Uterus (tissue), 4 donors: ENCODE data around the gene FILIP1L. TPM values are rescaled to one million over a fixed set of nuclear protein-coding genes. Genes with fewer than 3 reads are reported as not detected.
A peak's percentile ranks its signal among the peaks of the same experiment; 100 is the strongest.

Experiments
- DNase-seq, 2 donors: peaks; one replicate each; pipeline ENCODE4 v3.0.0-alpha.2; 2019 to 2020
- H3K27ac ChIP-seq, 2 donors: fragments of 200-600 bp; sonication (generic); 1 replicate in 1 of 2; 2 replicates in 1 of 2; pipeline ENCODE4 v1.5.1; 2016 to 2018
- H3K27me3 ChIP-seq, 2 donors: fragments of 200-600 bp; sonication (generic); one replicate each; pipeline ENCODE4 v1.5.1; 2018 to 2019; ENCODE audit warnings: control low read depth in 1 of 2
- H3K36me3 ChIP-seq, 2 donors: fragments of 200-600 bp; sonication (generic); one replicate each; pipeline ENCODE4 v1.5.1; 2019; ENCODE audit warnings: control low read depth in 1 of 2
- H3K4me1 ChIP-seq, 2 donors: fragments of 200-600 bp; sonication (generic); one replicate each; pipeline ENCODE4 v1.5.1; 2018 to 2019; ENCODE audit warnings: control low read depth in 1 of 2
- H3K4me3 ChIP-seq, 2 donors: fragments of 200-600 bp; sonication (generic); 1 replicate in 1 of 2; 2 replicates in 1 of 2; pipeline ENCODE4 v1.5.1; 2018 to 2019; ENCODE audit warnings: mild to moderate bottlenecking in 1 of 2
- H3K9me3 ChIP-seq, 2 donors: fragments of 200-600 bp; sonication (generic); one replicate each; pipeline ENCODE4 v1.5.1; 2019; ENCODE audit warnings: control low read depth in 1 of 2
- CTCF ChIP-seq, 4 experiments: fragments of 200-600 bp in 2 of 4; fragments of 450-650 bp in 2 of 4; sonication (generic) in 2 of 4; IDR thresholded peaks; one replicate each; pipeline ENCODE4 v1.5.1; 2016 to 2019; ENCODE audit warnings: antibody characterized with exemption in 4 of 4, mild to moderate bottlenecking in 2 of 4, moderate library complexity in 1 of 4
- POLR2A ChIP-seq, 2 donors: fragments of 450-650 bp; IDR thresholded peaks; one replicate each; pipeline ENCODE4 v1.6.1; 2016; ENCODE audit warnings: antibody characterized with exemption in 2 of 2, mild to moderate bottlenecking in 1 of 2, moderate library complexity in 1 of 2
- intact Hi-C: fragments of 100-400 bp; cut with DNase I; formaldehyde crosslinking; loops from one replicate; pipeline ENCODE4 v1.15.1; 2023; ENCODE audit warnings: low total_unique reads
- total RNA-seq, 4 donors: library from RNA; depleted of rRNA in 3 of 4; stranded (reverse); fragments of >200 nt in 3 of 4; gene quantifications; one replicate each; pipeline versions ENCODE4 v1.1.0 to v1.2.4, GENCODE V29; 2014 to 2023
- donor health status: DM: yes; HTN: yes; CAD: no.

The FILIP1L gene
- total RNA-seq, 4 donors from 2014 or later, result 48.5 to 99.1 (median 66.3) TPM

DNA sequence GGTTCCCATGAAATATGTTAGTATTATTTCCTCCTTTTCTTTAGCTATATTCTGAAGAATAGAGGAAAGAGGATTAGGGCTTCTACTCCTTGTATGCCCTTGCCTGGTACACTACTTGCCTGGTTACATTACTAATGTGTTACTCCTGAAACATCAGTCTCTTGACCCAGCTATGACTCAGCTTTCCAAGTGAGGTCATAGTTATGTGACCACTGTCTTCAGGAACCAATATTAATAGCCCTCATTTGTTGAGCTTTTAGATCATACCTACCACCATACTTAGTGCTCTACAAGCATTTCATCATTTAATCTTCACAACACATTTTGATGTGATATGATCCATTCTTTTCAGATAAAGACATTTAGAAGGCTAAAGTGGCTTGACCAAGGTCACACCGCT, 236.3 kb downstream of the FILIP1L start:
- no peak for TF ChIP-seq CTCF (IDR thresholded peaks at IDR 0.05)
- peak in 1 of 2 donors; percentile 25 for TF ChIP-seq POLR2A (IDR thresholded peaks at IDR 0.05)
- Histone ChIP-seq H3K27me3 (no peaks in the 10 kb centered on the region), H3K9me3 (no peaks in the 10 kb centered on the region), H3K27ac (peak overlapping the region; percentile 95 to 98), H3K4me3 (no peak overlapping the region), H3K4me1 (no peaks in the 10 kb centered on the region), H3K36me3 (no peaks in the 10 kb centered on the region)
- intact Hi-C loops, result no loop called here
- peak in 1 of 2 donors; percentile 36 for DNase-seq

DNA sequence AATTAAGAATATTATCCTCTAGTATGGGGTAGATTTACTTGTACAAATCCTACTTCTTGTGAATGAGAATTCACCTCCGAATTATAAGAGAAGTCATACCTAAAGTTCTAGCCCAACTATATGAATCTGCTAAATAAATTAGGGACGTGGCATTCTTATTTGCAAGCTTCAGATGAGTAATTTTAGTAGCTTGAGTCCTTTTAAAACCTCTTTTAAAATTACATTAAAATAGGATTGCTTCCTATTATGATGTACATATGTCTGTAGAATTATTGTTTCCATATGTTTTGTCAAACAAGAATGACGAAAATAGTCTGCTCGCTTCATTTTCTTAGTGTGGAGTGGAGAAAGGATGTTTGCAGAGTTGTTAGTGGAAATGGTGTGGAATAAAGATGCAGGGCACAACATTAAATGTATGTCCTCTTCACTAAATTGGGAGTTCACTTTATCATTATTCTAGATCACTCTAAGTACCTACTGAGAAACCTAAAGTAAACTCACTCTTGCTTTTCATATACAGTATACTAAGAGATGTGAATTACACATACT, 237.2 kb downstream of the FILIP1L start:
- intact Hi-C loops, result no loop called here
- Histone ChIP-seq H3K4me3 (peak overlapping the region in 1 of 2 donors; percentile 84), H3K36me3 (no peaks in the 10 kb centered on the region), H3K4me1 (no peaks in the 10 kb centered on the region), H3K27ac (peak overlapping the region; percentile 95 to 98), H3K27me3 (no peaks in the 10 kb centered on the region), H3K9me3 (no peaks in the 10 kb centered on the region)
- TF ChIP-seq CTCF (IDR thresholded peaks at IDR 0.05), result no peak
- no peak for TF ChIP-seq POLR2A (IDR thresholded peaks at IDR 0.05)
- no peak for DNase-seq

DNA sequence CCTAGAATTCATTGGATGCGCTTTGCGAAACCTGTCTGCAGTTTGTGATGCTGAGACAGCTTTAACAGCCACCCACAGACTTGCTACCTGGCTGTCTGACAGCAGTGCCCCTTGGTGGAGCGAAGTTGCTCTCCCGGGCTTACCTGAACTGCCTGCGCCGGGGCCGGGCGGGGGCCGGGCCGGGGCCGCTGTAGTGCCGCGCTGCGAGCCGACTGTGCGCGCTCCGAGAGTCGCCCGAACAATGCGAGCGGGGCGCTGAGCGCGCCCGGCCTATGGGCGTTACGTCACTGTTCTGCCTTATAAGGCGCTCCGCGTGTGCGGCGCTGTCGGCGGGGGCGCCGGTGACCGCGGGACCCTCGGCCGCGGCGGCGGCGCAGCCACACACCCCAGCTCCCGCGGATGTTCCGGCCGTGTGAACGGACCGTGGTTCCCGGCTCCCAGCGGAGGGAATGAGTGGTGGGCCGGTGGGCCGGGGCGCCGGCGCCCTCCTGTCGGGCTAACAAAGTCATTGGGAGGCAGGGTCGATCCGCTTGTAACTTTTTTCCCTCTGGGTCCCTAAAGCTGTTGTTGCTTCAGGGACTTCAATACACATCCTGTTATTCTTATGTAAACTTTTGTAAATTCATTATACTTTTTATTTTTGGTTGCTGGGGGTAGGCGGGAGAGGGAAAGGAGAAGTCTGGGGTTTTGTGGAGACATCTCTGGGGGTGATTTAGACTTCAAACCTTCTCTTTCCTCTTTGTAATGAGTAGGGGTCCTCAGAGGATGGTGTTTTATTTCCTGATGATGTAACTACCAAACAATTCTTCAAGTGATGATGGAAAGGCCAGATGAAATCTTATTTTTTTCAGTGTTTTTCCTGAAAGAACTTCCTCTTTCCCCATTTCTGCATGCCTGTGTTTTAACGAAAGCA, 238.1 kb downstream of the FILIP1L start:
- Histone ChIP-seq H3K27me3 (no peaks in the 10 kb centered on the region), H3K36me3 (no peaks in the 10 kb centered on the region), H3K4me1 (no peaks in the 10 kb centered on the region), H3K27ac (peak overlapping the region; percentile 95 to 98), H3K9me3 (no peaks in the 10 kb centered on the region), H3K4me3 (peak overlapping the region; percentile 58 to 84)
- intact Hi-C loops, result no loop called here
- TF ChIP-seq POLR2A (IDR thresholded peaks at IDR 0.05), result peak; percentile 99
- TF ChIP-seq CTCF (IDR thresholded peaks at IDR 0.05), result peak in 2 of 4 experiments; percentile 12
- peak; percentile 83 to 86 for DNase-seq

- peak overlapping the region; percentile 58 to 84 for H3K4me3 ChIP-seq
- DNase-seq, result no peak
- H3K9me3 ChIP-seq, result no peaks in the 10 kb centered on the region
- intact Hi-C loops, result no loop called here
- peak overlapping the region; percentile 95 to 98 for H3K27ac ChIP-seq
- peaks cover 0 to 2% of the 10 kb centered on the region in 2 donors for H3K4me1 ChIP-seq
- TF ChIP-seq POLR2A (IDR thresholded peaks at IDR 0.05) (no peak), CTCF (IDR thresholded peaks at IDR 0.05) (no peak)
- H3K27me3 ChIP-seq, result no peaks in the 10 kb centered on the region
- H3K36me3 ChIP-seq, result no peaks in the 10 kb centered on the region
Measured at GRCh38 chr3:99875581-99875928, 238.7 kb downstream of the FILIP1L start.
